Naive thymus-derived CD4-positive, alpha-beta T cell (primary cell): ENCODE results near the gene NADSYN1. TPM values are rescaled to one million over a fixed set of nuclear protein-coding genes. Genes with fewer than 3 reads are reported as not detected.

ENCODE experiments used
- ATAC-seq: fragments of 150-1000 bp; cut with Tn5 transposase; 2 replicates; pipeline ENCODE4 v1.10.0; 2021; ENCODE audit warnings: mild to moderate bottlenecking, moderate library complexity
- CTCF ChIA-PET: fragments of 350-600 bp; sonication (Branson Sonifier 250); formaldehyde crosslinking; loops from one replicate; lab custom pipeline; 2021; ENCODE audit warnings: antibody characterized with exemption; lab: Charles Lee
- POLR2A ChIA-PET: fragments of 350-600 bp; sonication (Branson Sonifier 250); formaldehyde crosslinking; loops from one replicate; lab custom pipeline; 2021; ENCODE audit warnings: antibody characterized with exemption, inconsistent platforms; lab: Charles Lee
- DNase-seq, 9 donors: peaks; one replicate each; pipeline versions ENCODE4 v3.0.0 to v3.0.0-alpha.2; 2020 to 2022; ENCODE audit warnings: mixed read lengths in 1 of 9
- H3K27ac ChIP-seq: one replicate; pipeline ENCODE4 v1.7.0; 2013; ENCODE audit warnings: mild to moderate bottlenecking, low read depth, low read length, moderate library complexity
- H3K27me3 ChIP-seq, 2 donors: one replicate each; pipeline ENCODE4 v1.7.0; 2013; ENCODE audit warnings: low read length in 2 of 2, mild to moderate bottlenecking in 2 of 2, moderate library complexity in 2 of 2; ENCODE audit not compliant: control insufficient read depth in 2 of 2, insufficient read depth in 2 of 2
- H3K36me3 ChIP-seq, 3 experiments: 1 replicate in 2 of 3; 2 replicates in 1 of 3; pipeline ENCODE4 v1.7.0; 2013; ENCODE audit warnings: low read length in 3 of 3, mild to moderate bottlenecking in 3 of 3, moderate library complexity in 1 of 3; ENCODE audit not compliant: insufficient read depth in 3 of 3, control insufficient read depth in 2 of 3
- H3K4me1 ChIP-seq, 2 donors: one replicate each; pipeline ENCODE4 v1.7.0; 2013; ENCODE audit warnings: low read length in 2 of 2, mild to moderate bottlenecking in 2 of 2, moderate library complexity in 1 of 2; ENCODE audit not compliant: control insufficient read depth in 2 of 2, insufficient read depth in 2 of 2
- H3K4me3 ChIP-seq: 2 replicates; pipeline ENCODE4 v1.7.0; 2013; ENCODE audit warnings: mild to moderate bottlenecking, low read length
- H3K9me3 ChIP-seq, 3 experiments: 1 replicate in 2 of 3; 2 replicates in 1 of 3; pipeline ENCODE4 v1.7.0; 2013; ENCODE audit warnings: low read length in 3 of 3; ENCODE audit not compliant: control insufficient read depth in 2 of 3
- H3K27ac Mint-ChIP-seq, 9 donors: one replicate each; pipeline ENCODE4 v1.8.0; 2020 to 2022; ENCODE audit warnings: mixed read lengths in 9 of 9, mild to moderate bottlenecking in 8 of 9, moderate library complexity in 5 of 9, inconsistent platforms in 2 of 9
- H3K27me3 Mint-ChIP-seq, 5 donors: one replicate each; pipeline ENCODE4 v1.8.0; 2021 to 2022; ENCODE audit warnings: mixed read lengths in 5 of 5, mild to moderate bottlenecking in 1 of 5
- H3K36me3 Mint-ChIP-seq, 5 donors: one replicate each; pipeline ENCODE4 v1.8.0; 2020 to 2022; ENCODE audit warnings: mixed read lengths in 5 of 5, mild to moderate bottlenecking in 3 of 5, inconsistent platforms in 1 of 5
- H3K4me1 Mint-ChIP-seq, 7 donors: one replicate each; pipeline ENCODE4 v1.8.0; 2020 to 2022; ENCODE audit warnings: mixed read lengths in 7 of 7, mild to moderate bottlenecking in 3 of 7, inconsistent platforms in 1 of 7
- H3K4me3 Mint-ChIP-seq, 10 donors: one replicate each; pipeline ENCODE4 v1.8.0; 2020 to 2022; ENCODE audit warnings: mild to moderate bottlenecking in 10 of 10, mixed read lengths in 10 of 10, moderate library complexity in 6 of 10, inconsistent platforms in 2 of 10
- H3K9me3 Mint-ChIP-seq, 11 donors: one replicate each; pipeline ENCODE4 v1.8.0; 2020 to 2022; ENCODE audit warnings: mixed read lengths in 11 of 11, mild to moderate bottlenecking in 4 of 11, inconsistent platforms in 1 of 11, moderate library complexity in 1 of 11
- intact Hi-C, 2 donors: fragments of 100-400 bp; cut with micrococcal nuclease; formaldehyde crosslinking; loops; one replicate each; pipeline ENCODE4 v1.15.1; 2023
- polyA plus RNA-seq, 2 donors: library from polyadenylated mRNA; unstranded; fragments of 300-500 nt; fragmentation: Illumina TruSeq; gene quantifications; one replicate each; pipeline ENCODE4 v1.2.3, GENCODE V29; 2021
- total RNA-seq, 6 experiments: library from RNA in 5 of 6; stranded (reverse) in 5 of 6; gene quantifications; 1 replicate in 5 of 6; 2 replicates in 1 of 6; pipeline ENCODE4 v1.2.3 and lab custom pipeline; 2021 to 2026

Gene NADSYN1
- total and polyA plus RNA-seq, 7 experiments from 2014 or later, result 28.6 to 235 (median 121) TPM

DNA sequence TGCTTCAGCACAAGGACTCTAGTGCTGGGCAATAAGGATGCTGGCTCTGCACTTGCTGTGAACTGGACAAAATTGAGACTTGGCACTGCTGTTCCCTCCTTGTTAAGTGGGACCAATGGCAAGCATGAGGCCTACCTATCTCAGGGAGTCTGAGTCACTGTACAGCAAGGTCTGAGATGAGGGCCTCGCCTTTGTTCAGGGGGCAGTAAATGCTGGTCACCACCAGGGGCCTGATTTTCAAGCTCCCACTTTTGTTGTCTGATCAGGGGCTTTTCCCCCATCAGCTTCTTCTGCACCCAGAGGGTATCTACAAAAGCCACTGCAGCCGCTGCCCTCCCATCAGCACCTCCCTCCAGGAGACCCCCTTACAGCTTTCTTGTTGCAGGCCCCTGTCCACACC, 27.6 kb upstream of the NADSYN1 start:
- intact Hi-C loops, result no loop called here
- H3K27ac ChIP-seq, result no peak overlapping the region
- Mint-ChIP-seq H3K27ac (no peak overlapping the region), H3K4me1 (peaks cover 0 to 5% (median 0%) of the 10 kb centered on the region in 7 donors), H3K9me3 (peaks cover 0 to 3% (median 0%) of the 10 kb centered on the region in 11 donors), H3K36me3 (no peaks in the 10 kb centered on the region), H3K4me3 (no peak overlapping the region), H3K27me3 (no peaks in the 10 kb centered on the region)
- H3K9me3 ChIP-seq, result no peaks in the 10 kb centered on the region
- POLR2A ChIA-PET, result no interaction called here
- DNase-seq (no peak), ATAC-seq (no peak)
- no peaks in the 10 kb centered on the region for H3K27me3 ChIP-seq
- no peaks in the 10 kb centered on the region for H3K36me3 ChIP-seq
- no peak overlapping the region for H3K4me3 ChIP-seq
- CTCF ChIA-PET, result no interaction called here
- H3K4me1 ChIP-seq, result no peaks in the 10 kb centered on the region

DNA sequence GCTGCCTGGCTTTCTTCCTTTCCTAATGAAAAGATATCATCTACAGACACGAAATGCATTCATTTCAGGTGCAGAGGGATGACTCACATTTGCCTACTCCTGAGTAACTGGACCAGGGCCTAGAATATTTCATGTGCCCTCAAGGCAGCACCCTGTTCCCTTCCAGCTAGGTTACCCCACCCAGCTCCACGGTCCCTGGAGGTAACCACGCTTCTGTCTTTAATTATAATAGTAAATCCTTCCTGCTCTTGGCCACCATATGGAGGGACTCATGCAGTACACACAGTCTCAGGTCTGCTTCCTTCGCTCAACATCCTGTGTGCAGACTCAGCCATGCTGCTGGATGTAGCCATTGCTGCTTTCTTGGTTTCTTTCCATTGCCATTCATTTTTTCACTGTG, 27.1 kb upstream of the NADSYN1 start:
- POLR2A ChIA-PET, result no interaction called here
- H3K36me3 Mint-ChIP-seq, result no peaks in the 10 kb centered on the region
- H3K27ac Mint-ChIP-seq, result no peak overlapping the region

DNA sequence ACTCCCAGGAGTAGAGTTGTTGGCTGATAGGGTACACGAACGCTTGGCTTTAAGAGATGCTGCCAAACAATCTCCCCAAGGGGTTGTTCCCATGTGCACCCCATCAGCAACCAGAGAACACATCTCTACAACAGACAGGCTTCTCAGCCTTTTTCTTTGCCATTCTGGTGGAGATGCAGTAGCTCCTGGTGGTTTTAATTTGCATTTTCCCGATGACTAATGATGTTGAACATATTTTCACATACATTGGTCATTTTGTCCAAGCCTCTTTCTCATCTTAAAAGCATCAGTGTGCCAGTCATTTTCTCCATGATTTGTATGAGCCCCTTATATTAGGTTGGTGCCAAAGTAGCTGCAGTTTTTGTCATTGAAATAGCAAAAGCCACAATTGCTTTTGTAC, 26.6 kb upstream of the NADSYN1 start:
- ChIA-PET POLR2A (no interaction called here), CTCF (interaction anchor here (0.6 kb wide), 1 partner anchor 18 kb away, joined by 3 read pairs; no protein-coding TSS in a partner anchor)
- ATAC-seq (no peak), DNase-seq (no peak)
- Histone ChIP-seq H3K9me3 (no peaks in the 10 kb centered on the region), H3K27me3 (no peaks in the 10 kb centered on the region), H3K4me3 (no peak overlapping the region), H3K4me1 (no peaks in the 10 kb centered on the region), H3K36me3 (no peaks in the 10 kb centered on the region), H3K27ac (no peak overlapping the region)
- peaks cover 0 to 3% (median 0%) of the 10 kb centered on the region in 11 donors for H3K9me3 Mint-ChIP-seq
- no peak overlapping the region for H3K27ac Mint-ChIP-seq
- intact Hi-C loops, result no loop called here
- no peak overlapping the region for H3K4me3 Mint-ChIP-seq
- H3K4me1 Mint-ChIP-seq, result peaks cover 0 to 5% (median 0%) of the 10 kb centered on the region in 7 donors
- no peaks in the 10 kb centered on the region for H3K27me3 Mint-ChIP-seq
- H3K36me3 Mint-ChIP-seq, result no peaks in the 10 kb centered on the region

More for the DNA sequence above, 27.1 kb upstream of the NADSYN1 start:
- peaks cover 0 to 5% (median 0%) of the 10 kb centered on the region in 7 donors for H3K4me1 Mint-ChIP-seq
- DNase-seq (no peak), ATAC-seq (no peak)
- intact Hi-C loops, result no loop called here
- no peak overlapping the region for H3K4me3 Mint-ChIP-seq
- no peak overlapping the region for H3K4me3 ChIP-seq
- H3K27ac ChIP-seq, result no peak overlapping the region
- no peaks in the 10 kb centered on the region for H3K27me3 ChIP-seq
- peaks cover 0 to 3% (median 0%) of the 10 kb centered on the region in 11 donors for H3K9me3 Mint-ChIP-seq
- H3K36me3 ChIP-seq, result no peaks in the 10 kb centered on the region
- H3K27me3 Mint-ChIP-seq, result no peaks in the 10 kb centered on the region
- CTCF ChIA-PET, result interaction anchor here (0.6 kb wide), 1 partner anchor 19 kb away, joined by 3 read pairs; no protein-coding TSS in a partner anchor
- H3K4me1 ChIP-seq, result no peaks in the 10 kb centered on the region
- H3K9me3 ChIP-seq, result no peaks in the 10 kb centered on the region

DNA sequence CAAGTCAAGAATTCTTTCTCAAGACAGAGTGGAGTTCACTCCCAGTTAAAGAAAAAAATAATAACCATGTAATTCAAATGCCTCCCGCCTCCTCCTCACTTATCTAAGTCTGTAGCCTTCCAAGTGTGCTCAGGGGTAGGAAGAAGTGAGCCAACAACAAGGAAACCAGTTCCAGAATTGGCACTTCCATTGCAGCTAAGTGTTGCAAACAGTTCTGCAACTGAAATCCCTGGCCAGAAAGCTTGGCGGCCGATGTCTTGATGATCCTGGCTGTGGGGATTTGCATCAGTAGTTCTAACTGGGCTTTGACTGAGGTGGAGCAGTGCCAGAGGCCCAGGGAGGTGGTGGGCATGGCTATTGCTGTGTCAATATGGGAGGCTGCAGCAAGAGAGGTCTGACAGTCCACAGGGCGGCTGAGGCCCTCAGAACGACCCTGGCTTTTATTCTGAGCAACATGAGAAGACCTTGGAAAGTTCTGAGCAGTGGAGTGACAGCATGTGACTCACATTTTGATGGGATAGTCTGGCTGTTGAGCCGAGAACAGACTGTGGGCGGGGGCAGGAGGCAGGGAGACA, 24.1 kb upstream of the NADSYN1 start:
- no peaks in the 10 kb centered on the region for H3K27me3 ChIP-seq
- Mint-ChIP-seq H3K9me3 (peaks cover 0 to 3% (median 0%) of the 10 kb centered on the region in 11 donors), H3K27ac (no peak overlapping the region), H3K4me1 (peaks cover 0 to 5% (median 0%) of the 10 kb centered on the region in 7 donors), H3K4me3 (no peak overlapping the region), H3K27me3 (no peaks in the 10 kb centered on the region), H3K36me3 (peaks cover 0 to 3% (median 0%) of the 10 kb centered on the region in 5 donors)
- no peaks in the 10 kb centered on the region for H3K9me3 ChIP-seq
- intact Hi-C loops, result no loop called here
- H3K4me3 ChIP-seq, result no peak overlapping the region
- DNase-seq, result no peak
- ATAC-seq, result no peak
- ChIA-PET POLR2A (no interaction called here), CTCF (no interaction called here)
- H3K4me1 ChIP-seq, result no peaks in the 10 kb centered on the region
- H3K27ac ChIP-seq, result no peak overlapping the region
- no peaks in the 10 kb centered on the region for H3K36me3 ChIP-seq

DNA sequence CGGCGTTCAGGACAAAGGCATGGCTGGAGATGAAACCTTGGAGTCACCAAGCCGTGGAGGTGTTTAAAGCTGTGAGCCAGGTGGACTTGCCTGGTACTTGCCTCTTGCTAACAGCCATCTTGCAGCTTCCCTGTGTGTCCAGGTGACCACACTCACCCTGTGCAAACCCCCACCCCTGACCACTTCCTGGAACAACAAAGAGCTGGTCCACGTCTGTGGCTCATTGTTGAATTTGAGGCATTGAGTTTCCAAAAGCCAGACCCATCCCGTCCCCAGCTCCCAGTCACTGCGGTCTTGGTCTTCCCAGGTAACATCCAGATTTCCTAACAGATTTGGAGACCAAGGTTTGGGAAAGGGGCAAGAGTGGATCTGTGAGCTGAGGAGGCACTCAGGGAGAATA, 23.3 kb upstream of the NADSYN1 start:
- Mint-ChIP-seq H3K9me3 (peaks cover 0 to 3% (median 0%) of the 10 kb centered on the region in 11 donors), H3K27ac (no peak overlapping the region), H3K4me1 (peaks cover 0 to 5% (median 0%) of the 10 kb centered on the region in 7 donors), H3K27me3 (no peaks in the 10 kb centered on the region), H3K4me3 (no peak overlapping the region), H3K36me3 (peaks cover 0 to 10% (median 0%) of the 10 kb centered on the region in 5 donors)
- Histone ChIP-seq H3K4me3 (no peak overlapping the region), H3K4me1 (no peaks in the 10 kb centered on the region), H3K9me3 (no peaks in the 10 kb centered on the region), H3K27me3 (no peaks in the 10 kb centered on the region), H3K27ac (no peak overlapping the region), H3K36me3 (peaks cover 0 to 2% (median 0%) of the 10 kb centered on the region in 3 experiments)
- POLR2A ChIA-PET, result no interaction called here
- ATAC-seq (no peak), DNase-seq (no peak)
- intact Hi-C loops, result no loop called here
- CTCF ChIA-PET, result no interaction called here

DNA sequence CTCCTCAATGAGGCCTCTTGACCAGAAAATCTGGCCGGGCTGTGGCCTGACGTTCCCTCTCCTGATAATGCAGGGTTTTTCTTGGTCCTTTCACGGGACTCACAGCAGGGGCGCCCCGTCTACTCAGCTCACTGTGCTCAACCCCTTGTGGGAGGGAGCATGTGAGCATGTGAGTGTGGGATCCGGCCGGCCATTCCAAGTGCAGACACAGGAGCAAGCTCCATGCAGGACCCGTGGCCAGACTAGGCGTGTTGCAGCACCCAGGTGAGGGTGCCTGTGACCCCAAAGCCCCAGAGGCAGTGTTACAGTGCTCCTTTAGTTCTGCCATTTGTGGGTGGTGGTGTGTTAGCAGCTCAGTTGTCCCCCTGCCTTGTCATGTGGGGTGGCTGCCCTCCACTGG, 22.8 kb upstream of the NADSYN1 start:
- intact Hi-C loops, result no loop called here
- Histone ChIP-seq H3K36me3 (peaks cover 0 to 7% (median 0%) of the 10 kb centered on the region in 3 experiments), H3K4me3 (no peak overlapping the region), H3K9me3 (no peaks in the 10 kb centered on the region), H3K4me1 (no peaks in the 10 kb centered on the region), H3K27ac (no peak overlapping the region), H3K27me3 (no peaks in the 10 kb centered on the region)
- ATAC-seq (no peak), DNase-seq (no peak)
- Mint-ChIP-seq H3K27ac (no peak overlapping the region), H3K4me1 (peaks cover 0 to 5% (median 0%) of the 10 kb centered on the region in 7 donors), H3K27me3 (no peaks in the 10 kb centered on the region), H3K4me3 (no peak overlapping the region), H3K9me3 (peaks cover 0 to 3% (median 0%) of the 10 kb centered on the region in 11 donors), H3K36me3 (peaks cover 0 to 14% (median 3%) of the 10 kb centered on the region in 5 donors)
- ChIA-PET POLR2A (no interaction called here), CTCF (no interaction called here)

DNA sequence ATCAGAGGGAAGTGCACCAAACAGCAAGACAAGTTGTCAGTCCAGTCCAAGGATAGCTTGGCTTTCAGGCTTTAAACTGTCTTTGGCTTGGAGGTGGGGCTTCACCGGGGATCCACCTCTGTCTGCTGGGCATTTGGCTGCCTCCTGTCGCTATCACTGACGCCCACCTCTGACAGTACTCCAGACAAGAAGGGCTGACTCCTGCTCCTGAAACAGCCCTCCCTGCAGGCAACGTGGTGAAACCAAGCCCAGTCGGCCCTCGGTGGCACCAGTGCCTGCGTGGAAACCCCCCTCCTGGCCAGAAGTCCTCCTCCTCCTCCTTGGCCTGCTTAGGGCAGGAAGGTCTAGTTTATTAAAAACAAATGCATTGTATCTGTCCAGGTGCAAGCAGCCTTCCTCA, 21.7 kb upstream of the NADSYN1 start:
- Mint-ChIP-seq H3K27ac (no peak overlapping the region), H3K4me1 (peaks cover 0 to 4% (median 0%) of the 10 kb centered on the region in 7 donors), H3K36me3 (peaks cover 5 to 19% (median 5%) of the 10 kb centered on the region in 5 donors), H3K4me3 (no peak overlapping the region), H3K9me3 (peaks cover 0 to 3% (median 0%) of the 10 kb centered on the region in 11 donors), H3K27me3 (no peaks in the 10 kb centered on the region)
- intact Hi-C loops, result no loop called here
- CTCF ChIA-PET, result no interaction called here
- POLR2A ChIA-PET, result no interaction called here
- Histone ChIP-seq H3K27me3 (no peaks in the 10 kb centered on the region), H3K4me3 (no peak overlapping the region), H3K4me1 (no peaks in the 10 kb centered on the region), H3K27ac (no peak overlapping the region), H3K9me3 (no peaks in the 10 kb centered on the region), H3K36me3 (peaks cover 0 to 15% (median 0%) of the 10 kb centered on the region in 3 experiments)
- DNase-seq, result no peak
- no peak for ATAC-seq
